ENCODE results near the gene ENOPH1.

ENOPH1 gene

DNA sequence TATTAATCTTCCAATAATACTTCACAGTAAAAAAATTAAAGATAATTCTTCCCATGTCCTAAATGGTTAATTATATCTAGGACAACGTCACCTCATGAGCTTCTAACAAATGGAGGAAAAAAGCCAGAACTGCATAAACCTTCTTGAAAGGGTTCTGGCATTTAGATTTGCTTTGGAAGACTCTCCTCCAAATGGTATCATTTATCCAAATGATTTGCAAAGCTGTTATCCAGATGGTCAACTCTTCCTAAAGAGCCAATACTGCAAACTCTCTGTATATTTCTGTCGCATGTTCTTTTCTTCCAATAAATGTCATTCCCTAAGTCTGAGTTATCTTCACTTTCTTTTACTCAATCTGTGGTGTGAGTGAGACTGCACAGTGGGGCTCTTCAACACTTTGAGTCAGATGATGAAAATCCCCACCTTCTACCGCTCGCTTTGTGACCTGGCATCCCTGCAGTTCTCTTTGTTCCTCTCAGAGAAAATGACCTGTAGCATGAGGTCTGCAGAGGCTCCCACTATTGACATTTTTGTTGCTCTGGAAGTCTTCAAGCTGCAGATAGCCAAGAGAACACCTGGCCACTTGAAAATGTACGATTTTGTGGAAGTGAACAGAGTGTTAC, 78.5 kb downstream of the ENOPH1 start:
- no peak for DNase-seq (ENCODE audit: low spot score)

DNA sequence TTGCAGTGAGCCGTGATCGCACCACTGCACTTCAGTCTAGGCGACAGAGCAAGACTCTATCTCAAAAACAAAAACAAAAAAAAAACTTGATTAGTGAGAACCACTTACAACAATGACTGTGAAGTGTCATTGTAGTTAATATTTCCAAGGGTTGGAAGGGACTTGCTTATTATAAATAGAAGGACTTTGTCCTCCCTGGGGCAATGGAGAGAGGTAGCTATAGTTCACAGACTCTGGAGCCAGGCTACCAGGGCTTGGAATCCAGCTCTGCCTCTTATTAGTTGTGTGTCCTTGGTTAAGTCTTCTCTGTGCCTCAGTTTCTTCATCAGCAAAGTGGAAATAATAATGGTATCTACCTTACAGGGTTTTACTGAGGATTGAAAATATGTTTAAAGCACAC, 79.8 kb downstream of the ENOPH1 start:
- no peak for DNase-seq (ENCODE audit: low spot score)

Data from cerebellar cortex (tissue), 1 donor.